Epidermal melanocyte (primary cell): ENCODE data around the gene RBM23.
"Not testable (repeated sequence)": the region's sequence is repeated elsewhere in the genome, so short reads cannot be mapped to it uniquely, and the experiment has no call there.

ENCODE experiments used
- DNase-seq: peaks from one replicate; pipeline ENCODE4 v3.0.0; 2011; ENCODE audit warnings: low spot score; ENCODE audit not compliant: insufficient read length

The RBM23 gene

GRCh38 chr14:22918804-22919600 lies at the start of gene RBM23:
Gene RBM23 (minus strand): TSS chr14:22919149.
- DNase-seq, result peak; percentile 96

GRCh38 chr14:22966783-22967269 lies 47.9 kb upstream of the RBM23 start:
- DNase-seq, result no peak

DNA sequence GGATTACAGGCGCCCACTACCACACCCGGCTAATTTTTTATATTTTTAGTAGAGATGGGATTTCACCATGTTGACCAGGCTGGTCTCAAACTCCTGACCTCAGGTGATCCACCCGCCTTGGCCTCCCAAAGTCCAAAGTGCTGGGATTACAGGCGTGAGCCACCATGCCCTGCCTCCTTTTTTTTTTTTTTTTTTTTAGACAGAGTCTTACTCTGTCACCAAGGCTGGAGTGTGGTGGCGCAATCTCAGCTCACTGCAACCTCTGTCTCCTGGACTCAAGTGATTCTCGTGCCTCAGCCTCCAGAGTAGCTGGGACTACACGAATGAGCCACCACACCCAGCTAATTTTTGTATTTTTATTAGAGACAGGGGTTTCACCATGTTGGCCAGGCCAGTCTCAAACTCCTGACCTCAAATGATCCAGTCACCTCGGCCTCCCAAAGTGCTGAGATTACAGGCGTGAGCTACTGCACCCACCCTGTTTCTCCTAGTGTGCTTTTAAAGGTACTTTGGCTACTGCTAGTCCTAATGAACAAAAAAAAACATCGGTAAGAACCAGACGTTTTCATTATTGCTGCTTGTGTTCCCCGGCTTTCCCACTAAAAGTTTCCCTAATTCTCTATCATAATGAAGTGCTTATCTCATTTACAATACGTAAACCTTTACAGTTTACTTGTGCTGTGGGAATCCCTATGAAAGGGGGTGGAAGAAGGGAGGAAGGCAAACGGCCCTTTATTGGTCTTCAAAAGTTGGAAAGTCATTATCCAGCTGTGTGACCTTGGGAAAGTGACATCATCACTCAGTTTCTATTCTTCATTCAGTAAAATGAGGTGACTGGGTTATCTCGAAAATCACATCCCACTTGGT lies 47.2 kb upstream of the RBM23 start:
- not testable (repeated sequence) for DNase-seq

DNA sequence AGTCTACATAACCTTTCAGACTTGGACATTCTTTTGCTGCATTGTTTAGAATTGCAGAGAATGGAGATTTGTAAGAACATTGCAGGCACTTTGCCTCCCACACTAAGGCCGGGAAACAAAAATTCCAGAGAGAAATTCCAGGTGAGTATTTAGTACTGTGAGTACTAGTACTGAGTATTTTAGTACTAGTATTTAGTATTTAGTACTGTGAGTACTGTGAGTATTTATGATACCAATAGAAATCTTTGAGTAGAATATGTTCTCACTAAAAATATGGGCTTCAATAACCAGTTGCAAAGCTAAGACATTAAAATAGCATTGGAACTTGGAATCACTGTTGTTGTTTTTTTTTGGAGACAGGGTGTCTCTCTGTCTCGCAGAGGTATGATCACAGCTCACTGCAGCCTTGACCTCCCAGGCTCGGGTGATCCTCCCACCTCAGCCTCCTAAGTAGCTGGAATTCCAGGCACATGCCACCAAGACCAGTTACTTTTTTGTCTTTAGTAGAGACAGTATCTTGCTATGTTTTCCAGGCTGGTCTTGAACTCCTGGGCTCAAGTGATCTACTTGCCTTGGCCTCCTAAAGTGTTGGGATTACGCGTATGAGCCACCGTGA lies 43.2 kb upstream of the RBM23 start:
- DNase-seq, result no peak

- no peak for DNase-seq
Measured at GRCh38 chr14:22955702-22956569, 37.0 kb upstream of the RBM23 start.

GRCh38 chr14:22952418-22952817 lies 33.5 kb upstream of the RBM23 start:
- DNase-seq, result no peak

DNA sequence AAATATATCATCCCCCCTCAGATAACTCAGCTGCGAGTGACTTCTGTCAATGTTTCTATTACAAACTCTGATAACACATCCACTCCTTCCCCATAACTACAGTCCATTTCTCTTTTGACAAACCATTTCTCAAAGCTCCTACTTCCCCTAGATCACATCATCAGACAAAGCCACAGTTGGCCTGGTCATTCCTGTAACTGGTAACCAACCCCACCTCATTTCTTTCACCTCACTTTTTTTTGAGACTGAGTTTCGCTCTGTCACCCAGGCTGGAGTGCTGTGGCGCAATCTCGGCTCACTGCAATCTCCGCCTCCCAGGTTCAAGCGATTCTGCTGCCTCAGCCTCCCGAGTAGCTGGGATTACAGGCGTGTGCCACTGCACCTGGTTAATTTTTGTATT lies 32.8 kb upstream of the RBM23 start:
- DNase-seq, result not testable (repeated sequence)

DNA sequence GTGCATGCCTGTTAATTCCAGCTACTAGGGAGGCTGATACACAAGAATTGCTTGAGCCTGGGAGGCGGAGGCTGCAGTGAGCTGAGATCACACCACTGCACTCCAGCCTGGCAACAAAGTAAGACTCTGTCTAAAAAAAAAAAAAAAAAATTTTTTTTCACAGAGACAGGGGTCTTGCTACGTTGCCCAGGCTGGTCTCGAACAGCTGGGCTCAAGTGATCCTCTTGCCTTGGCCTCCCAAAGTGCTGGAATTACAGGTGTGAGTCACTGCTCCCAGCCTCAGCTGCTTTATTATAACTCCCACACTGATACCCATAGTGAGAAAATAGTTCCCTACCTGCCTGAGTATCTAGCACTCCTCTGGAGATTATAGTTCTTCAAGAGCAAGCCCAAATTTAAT lies 26.7 kb upstream of the RBM23 start:
- no peak for DNase-seq

- no peak for DNase-seq
Measured at GRCh38 chr14:22939684-22940083, 20.7 kb upstream of the RBM23 start.

DNA sequence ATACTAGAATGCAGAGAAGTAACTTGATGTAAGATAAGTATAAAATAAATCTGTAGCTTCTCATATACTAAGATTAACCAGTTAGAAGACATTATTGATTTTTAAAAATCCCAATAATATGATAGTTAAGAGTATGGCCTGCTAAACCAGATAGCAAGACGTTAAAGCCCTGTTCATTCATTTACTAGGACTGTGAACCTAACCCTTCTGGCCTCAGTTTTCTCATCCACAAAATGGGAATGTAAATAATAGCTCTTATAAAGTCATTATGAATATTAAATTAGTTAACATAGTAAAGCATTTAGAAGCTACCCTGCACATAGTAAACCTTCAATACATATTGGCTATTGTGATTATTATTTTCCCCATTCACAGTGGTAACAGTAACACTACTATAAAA lies 16.2 kb upstream of the RBM23 start:
- no peak for DNase-seq

DNA sequence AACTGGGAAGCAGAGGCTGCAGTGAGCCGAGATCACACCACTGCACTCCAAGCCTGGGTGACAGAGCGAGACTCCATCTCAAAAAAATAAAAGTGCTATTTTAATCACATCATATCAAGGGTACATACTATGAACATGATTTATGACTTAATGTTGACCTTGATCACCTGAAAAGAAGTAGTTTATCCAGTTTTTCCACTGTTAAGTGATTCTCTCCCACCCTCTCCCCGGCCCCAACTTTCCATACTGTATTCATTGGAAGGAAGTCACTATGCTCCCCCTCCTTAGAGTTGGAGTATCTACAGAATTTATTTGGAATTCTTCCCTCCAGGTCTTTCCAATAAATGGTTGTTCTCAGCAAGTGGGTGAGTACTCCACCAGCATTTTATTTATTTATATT lies 13.2 kb upstream of the RBM23 start:
- DNase-seq, result no peak

GRCh38 chr14:22929961-22930364 lies 11.0 kb upstream of the RBM23 start:
- no peak for DNase-seq

- peak; percentile 93 for DNase-seq
Measured at GRCh38 chr14:22929104-22929960, 10.4 kb upstream of the RBM23 start, which contains the start of gene PRMT5. Gene PRMT5 (minus strand): TSS chr14:22929376. CDS start chr14:22929361, 15 bp downstream.

- DNase-seq, result no peak
Measured at GRCh38 chr14:22928237-22929103, 9.5 kb upstream of the RBM23 start.

DNA sequence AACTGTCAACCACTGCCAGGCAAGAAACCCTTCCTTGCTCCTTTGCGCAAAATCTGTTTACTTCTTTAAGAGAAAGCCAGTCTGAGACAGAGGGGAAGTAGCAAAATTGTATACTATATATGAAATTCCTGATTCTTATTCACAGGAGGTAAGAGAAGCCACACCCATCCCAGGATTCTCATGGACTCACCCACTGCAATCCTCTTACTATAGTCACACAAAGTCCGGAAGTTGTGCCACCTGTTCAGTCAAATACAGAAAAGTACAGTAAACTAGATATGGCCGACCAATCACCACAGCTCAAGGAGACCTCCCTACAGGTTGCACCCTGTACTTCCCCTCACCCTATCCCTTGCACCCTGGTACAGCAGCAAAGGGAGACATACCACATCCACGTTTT lies 7.4 kb upstream of the RBM23 start:
- DNase-seq, result no peak

DNA sequence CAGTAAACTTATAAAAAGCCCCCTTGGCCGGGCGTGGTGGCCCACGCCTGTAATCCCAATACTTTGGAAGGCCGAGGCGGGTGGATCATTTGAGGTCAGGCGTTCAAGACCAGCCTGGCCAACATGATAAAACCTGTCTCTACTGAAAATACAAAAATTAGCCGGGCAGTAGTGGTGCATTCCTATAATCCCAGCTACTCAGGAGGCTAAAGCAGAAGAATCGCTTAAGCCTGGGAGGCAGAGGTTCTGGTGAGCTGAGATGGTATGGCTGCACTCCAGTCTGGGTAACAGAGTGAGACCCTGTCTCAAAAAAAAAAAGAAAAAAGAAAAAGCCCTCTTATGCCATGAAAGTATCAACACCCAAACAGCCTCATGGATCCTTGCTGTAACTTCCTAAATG lies 6.6 kb upstream of the RBM23 start:
- DNase-seq, result no peak

- no peak for DNase-seq
Measured at GRCh38 chr14:22923746-22924145, 4.8 kb upstream of the RBM23 start.

GRCh38 chr14:22922294-22922693 lies 3.3 kb upstream of the RBM23 start:
- no peak for DNase-seq

- no peak for DNase-seq
Measured at GRCh38 chr14:22920697-22921096, 1.7 kb upstream of the RBM23 start.
